ENCODE data around the gene CACNA1C. TPM values are rescaled to one million over a fixed set of nuclear protein-coding genes. Genes with fewer than 3 reads are reported as not detected.

Gene CACNA1C
- total RNA-seq, 1 donor from 2014 or later, result 1.3 TPM

DNA sequence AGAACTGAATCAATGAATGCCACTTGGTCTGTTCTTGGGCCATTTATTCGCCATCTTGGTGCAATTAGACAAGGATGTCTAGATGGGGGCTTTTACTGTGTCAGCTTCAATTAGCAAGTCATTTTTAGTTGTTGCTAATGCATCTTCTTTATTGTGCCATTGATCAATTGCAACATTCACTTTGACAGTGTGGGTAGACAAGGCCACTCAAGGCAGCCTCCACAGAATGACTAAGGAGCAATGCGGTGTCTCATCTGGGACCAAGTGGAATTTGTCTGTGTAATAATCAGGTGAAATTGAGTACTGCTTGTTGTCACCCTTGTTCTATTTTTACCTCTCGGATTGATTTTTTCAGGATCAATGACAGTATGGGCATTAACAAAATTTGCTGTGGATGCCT is 275.9 kb downstream of the CACNA1C start:
- no peak for DNase-seq (ENCODE audit: low read depth)
- Histone ChIP-seq H3K27me3 (ENCODE audit: control insufficient read depth, insufficient read depth, low read length) (no peaks in the 10 kb centered on the region), H3K4me3 (ENCODE audit: low read depth, low read length) (no peak overlapping the region), H3K36me3 (ENCODE audit: control insufficient read depth, insufficient read depth, low read length) (no peaks in the 10 kb centered on the region)
- TF ChIP-seq, protein P1, sequence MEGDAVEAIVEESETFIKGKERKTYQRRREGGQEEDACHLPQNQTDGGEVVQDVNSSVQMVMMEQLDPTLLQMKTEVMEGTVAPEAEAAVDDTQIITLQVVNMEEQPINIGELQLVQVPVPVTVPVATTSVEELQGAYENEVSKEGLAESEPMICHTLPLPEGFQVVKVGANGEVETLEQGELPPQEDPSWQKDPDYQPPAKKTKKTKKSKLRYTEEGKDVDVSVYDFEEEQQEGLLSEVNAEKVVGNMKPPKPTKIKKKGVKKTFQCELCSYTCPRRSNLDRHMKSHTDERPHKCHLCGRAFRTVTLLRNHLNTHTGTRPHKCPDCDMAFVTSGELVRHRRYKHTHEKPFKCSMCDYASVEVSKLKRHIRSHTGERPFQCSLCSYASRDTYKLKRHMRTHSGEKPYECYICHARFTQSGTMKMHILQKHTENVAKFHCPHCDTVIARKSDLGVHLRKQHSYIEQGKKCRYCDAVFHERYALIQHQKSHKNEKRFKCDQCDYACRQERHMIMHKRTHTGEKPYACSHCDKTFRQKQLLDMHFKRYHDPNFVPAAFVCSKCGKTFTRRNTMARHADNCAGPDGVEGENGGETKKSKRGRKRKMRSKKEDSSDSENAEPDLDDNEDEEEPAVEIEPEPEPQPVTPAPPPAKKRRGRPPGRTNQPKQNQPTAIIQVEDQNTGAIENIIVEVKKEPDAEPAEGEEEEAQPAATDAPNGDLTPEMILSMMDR (IDR thresholded peaks at IDR 0.05; ENCODE audit: insufficient read depth, low read length, poor library complexity, severe bottlenecking), result no peak

DNA sequence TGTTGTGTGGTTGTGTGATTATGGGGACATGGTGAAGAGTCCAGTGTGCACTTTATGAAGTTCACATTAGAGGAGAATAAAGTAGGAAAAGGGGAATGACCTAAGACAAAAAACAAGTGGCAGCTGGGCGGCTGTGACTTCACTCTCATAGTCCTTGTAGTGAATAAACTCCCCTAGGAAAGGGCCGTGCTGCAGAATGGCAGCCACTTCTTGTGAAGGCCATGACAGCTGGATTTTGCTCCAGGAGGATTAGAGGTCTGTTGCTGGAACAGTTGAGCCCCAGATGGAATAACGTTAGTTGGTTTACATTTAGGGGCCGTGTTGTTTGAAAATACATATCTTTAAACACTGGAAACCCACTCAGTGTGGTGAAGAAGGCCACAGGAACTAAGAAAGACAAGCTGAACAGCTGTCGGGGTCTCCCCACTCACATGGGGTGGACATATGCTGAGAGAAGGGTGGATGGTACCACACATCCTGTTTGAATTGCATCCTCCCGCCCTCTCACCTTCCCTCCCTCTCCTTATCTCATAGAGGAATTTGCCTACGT is 276.9 kb downstream of the CACNA1C start:
- no peak overlapping the region for H3K4me3 ChIP-seq (ENCODE audit: low read depth, low read length)
- TF ChIP-seq, protein P1 (IDR thresholded peaks at IDR 0.05; ENCODE audit: insufficient read depth, low read length, poor library complexity, severe bottlenecking), result no peak
- no peaks in the 10 kb centered on the region for H3K27me3 ChIP-seq (ENCODE audit: control insufficient read depth, insufficient read depth, low read length)
- DNase-seq (ENCODE audit: low read depth), result no peak
- no peaks in the 10 kb centered on the region for H3K36me3 ChIP-seq (ENCODE audit: control insufficient read depth, insufficient read depth, low read length)

DNA sequence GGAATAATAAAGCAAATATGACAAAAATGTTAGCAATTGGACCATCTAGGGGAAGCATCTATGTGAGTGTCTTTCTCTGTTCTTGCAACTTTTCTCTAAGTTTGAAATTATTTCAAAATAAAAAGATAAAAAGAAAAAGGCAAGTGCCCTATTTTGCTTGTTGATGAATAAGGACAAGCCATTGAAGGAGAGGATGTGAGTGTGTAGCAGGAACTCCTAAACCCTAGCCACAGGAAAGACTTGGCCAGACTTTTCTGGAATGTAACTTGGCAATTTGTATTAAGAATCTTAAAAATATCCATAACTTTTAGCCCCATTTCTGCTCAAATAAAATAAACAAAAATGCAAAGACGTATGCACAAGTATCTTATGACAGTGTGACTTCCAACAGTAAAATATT is 279.4 kb downstream of the CACNA1C start:
- no peak for DNase-seq (ENCODE audit: low read depth)
- TF ChIP-seq, protein P1 (IDR thresholded peaks at IDR 0.05; ENCODE audit: insufficient read depth, low read length, poor library complexity, severe bottlenecking), result no peak
- H3K27me3 ChIP-seq (ENCODE audit: control insufficient read depth, insufficient read depth, low read length), result no peaks in the 10 kb centered on the region
- H3K36me3 ChIP-seq (ENCODE audit: control insufficient read depth, insufficient read depth, low read length), result no peaks in the 10 kb centered on the region
- no peak overlapping the region for H3K4me3 ChIP-seq (ENCODE audit: low read depth, low read length)

DNA sequence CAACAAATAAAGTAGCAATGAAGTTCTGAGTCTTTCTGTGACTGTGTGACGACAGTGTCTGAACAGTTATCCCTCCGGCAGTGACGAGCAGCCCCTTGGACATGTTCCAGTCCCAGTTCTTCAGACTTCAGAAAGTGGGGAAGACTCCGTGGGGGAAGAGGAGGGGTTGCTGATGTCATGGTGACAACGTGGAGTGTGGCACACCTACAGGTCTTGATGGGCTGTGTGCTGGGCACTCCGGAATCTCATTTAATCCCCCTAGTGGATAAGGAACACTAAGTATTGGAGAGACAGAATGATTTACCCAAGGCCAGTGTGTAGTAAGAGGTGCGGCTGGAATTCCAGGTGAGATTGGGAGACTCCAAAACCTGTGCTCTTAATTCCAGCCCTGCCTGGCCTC is 280.2 kb downstream of the CACNA1C start:
- no peak overlapping the region for H3K4me3 ChIP-seq (ENCODE audit: low read depth, low read length)
- no peak for DNase-seq (ENCODE audit: low read depth)
- H3K27me3 ChIP-seq (ENCODE audit: control insufficient read depth, insufficient read depth, low read length), result no peaks in the 10 kb centered on the region
- H3K36me3 ChIP-seq (ENCODE audit: control insufficient read depth, insufficient read depth, low read length), result no peaks in the 10 kb centered on the region
- TF ChIP-seq, protein P1 (IDR thresholded peaks at IDR 0.05; ENCODE audit: insufficient read depth, low read length, poor library complexity, severe bottlenecking), result no peak

DNA sequence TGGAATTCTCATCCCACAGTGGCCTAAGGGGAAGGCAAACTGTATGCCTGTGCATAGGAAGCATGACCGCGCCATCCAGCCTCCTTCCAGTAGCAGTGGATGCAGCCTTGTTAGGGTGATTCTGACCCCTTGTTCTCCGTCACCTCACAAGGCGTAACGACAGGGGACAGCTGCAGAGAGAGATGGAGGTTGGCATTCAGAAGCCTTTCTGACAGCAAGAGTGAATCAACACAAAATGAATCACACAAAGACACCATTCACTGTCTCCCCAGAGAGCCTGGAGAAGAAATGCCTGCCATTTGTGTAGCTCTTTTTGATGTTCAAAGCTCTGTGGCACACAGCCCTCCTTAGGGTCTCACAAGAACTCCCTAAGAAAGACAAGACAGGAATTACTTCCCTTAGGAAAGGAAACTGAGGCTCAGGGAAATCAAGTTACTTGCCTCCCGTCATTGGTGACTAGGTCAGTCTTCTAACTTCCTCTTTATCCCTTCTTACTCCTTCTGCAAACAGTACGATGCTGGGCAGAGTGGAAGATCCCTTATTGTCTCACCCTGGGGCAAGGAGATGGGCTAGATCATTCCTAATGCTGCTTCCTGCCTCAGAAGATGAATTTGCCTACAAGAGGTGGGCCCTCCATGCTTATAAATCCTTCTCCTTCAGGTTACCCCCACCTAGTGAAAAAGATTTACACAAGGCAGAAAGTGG is 280.9 kb downstream of the CACNA1C start:
- TF ChIP-seq, protein P1 (IDR thresholded peaks at IDR 0.05; ENCODE audit: insufficient read depth, low read length, poor library complexity, severe bottlenecking), result no peak
- DNase-seq (ENCODE audit: low read depth), result no peak
- H3K27me3 ChIP-seq (ENCODE audit: control insufficient read depth, insufficient read depth, low read length), result no peaks in the 10 kb centered on the region
- H3K36me3 ChIP-seq (ENCODE audit: control insufficient read depth, insufficient read depth, low read length), result no peaks in the 10 kb centered on the region
- no peak overlapping the region for H3K4me3 ChIP-seq (ENCODE audit: low read depth, low read length)

DNA sequence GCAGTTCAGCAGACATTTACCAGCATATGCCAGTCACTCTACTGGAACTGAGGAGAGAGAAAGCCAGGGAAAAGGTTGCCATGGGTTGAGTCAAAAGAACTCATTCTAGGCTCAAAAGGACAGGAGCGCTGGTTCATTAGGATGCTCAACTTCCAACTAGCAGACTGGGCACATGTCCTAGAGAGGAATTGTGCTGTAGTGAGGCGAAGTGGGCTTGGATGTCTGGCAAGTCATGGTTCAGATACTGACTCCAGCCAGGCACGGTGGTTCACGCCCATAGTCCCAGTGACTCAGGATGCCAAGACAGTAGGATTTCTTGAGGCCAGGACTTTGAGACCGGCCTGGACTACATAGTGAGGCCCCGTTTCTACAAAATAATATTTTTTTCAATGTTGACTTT is 281.5 kb downstream of the CACNA1C start:
- H3K36me3 ChIP-seq (ENCODE audit: control insufficient read depth, insufficient read depth, low read length), result no peaks in the 10 kb centered on the region
- DNase-seq (ENCODE audit: low read depth), result no peak
- H3K27me3 ChIP-seq (ENCODE audit: control insufficient read depth, insufficient read depth, low read length), result no peaks in the 10 kb centered on the region
- TF ChIP-seq, protein P1 (IDR thresholded peaks at IDR 0.05; ENCODE audit: insufficient read depth, low read length, poor library complexity, severe bottlenecking), result no peak
- H3K4me3 ChIP-seq (ENCODE audit: low read depth, low read length), result no peak overlapping the region

Data from kidney epithelial cell (primary cell).